Vagina (tissue), 2 donors: Measurements from ENCODE around the gene SLAMF9.

Source experiments
- CTCF ChIP-seq, 3 experiments: fragments of 450-650 bp in 2 of 3; fragments of 200-600 bp in 1 of 3; sonication (generic) in 1 of 3; IDR thresholded peaks; one replicate each; pipeline ENCODE4 v1.5.1; 2017 to 2019; ENCODE audit warnings: antibody characterized with exemption in 3 of 3, mild to moderate bottlenecking in 2 of 3, moderate library complexity in 2 of 3
- POLR2A ChIP-seq, 2 donors: fragments of 450-650 bp; IDR thresholded peaks; one replicate each; pipeline ENCODE4 v1.6.1; 2017; ENCODE audit warnings: antibody characterized with exemption in 2 of 2, mild to moderate bottlenecking in 2 of 2, moderate library complexity in 2 of 2
- POLR2AphosphoS5 ChIP-seq, 2 donors: sonication (generic); formaldehyde crosslinking; IDR thresholded peaks; one replicate each; pipeline ENCODE4 v1.9.0; 2017; ENCODE audit warnings: antibody characterized with exemption in 2 of 2, mild to moderate bottlenecking in 2 of 2, low read depth in 1 of 2; ENCODE audit not compliant: insufficient read depth in 1 of 2

GRCh38 chr1:160001440-160001839, 47.4 kb upstream of the SLAMF9 start:
- TF ChIP-seq CTCF (IDR thresholded peaks at IDR 0.05) (no peak), POLR2AphosphoS5 (IDR thresholded peaks at IDR 0.05; ENCODE audit: insufficient read depth in 1 of 2, low read depth in 1 of 2) (no peak), POLR2A (IDR thresholded peaks at IDR 0.05) (no peak)
